ENCODE data around the gene DLG1. TPM values are rescaled to one million over a fixed set of nuclear protein-coding genes. Genes with fewer than 3 reads are reported as not detected.

Gene DLG1
- total RNA-seq, 1 donor from 2014 or later = 114 TPM

DNA sequence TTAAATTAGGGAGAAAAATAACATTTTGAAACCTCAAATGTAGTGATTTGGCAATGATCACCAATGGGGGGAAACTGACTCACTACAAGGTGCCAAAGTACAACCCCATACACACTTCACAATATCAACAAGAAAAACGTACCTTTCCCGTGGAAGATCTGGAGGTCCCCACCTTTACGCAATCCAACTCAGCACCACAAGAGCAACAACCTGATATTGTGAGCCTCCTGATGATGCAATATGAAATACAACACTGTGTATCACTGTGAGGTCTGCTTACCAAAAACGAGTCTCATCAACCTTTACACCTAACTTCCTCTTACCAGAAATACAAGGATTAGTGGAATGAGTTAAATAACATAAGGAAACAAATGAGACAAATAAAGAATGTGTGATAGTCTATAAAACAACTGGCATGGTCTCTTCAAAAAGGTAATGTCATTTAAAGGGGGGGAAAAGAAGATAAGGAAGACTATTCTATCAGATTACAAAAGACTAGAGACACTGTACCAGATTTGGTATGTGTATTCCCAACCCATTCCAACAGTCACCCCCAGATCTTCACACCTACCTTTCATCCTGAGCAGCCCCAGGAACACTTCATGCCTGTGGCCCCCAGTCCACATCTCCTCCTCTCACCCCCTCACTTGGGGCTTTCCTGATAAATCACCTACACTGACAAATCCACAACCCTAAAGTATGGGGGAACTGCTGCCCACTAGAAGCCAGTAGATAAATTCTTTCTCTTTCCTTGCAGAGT, 27.7 kb downstream of the DLG1 start:
- H3K27me3 Mint-ChIP-seq (ENCODE audit: low read depth) = no peaks in the 10 kb centered on the region
- H3K27ac Mint-ChIP-seq = no peak overlapping the region
- peaks cover 18% of the 10 kb centered on the region for H3K4me1 Mint-ChIP-seq
- TF ChIP-seq, protein P1, sequence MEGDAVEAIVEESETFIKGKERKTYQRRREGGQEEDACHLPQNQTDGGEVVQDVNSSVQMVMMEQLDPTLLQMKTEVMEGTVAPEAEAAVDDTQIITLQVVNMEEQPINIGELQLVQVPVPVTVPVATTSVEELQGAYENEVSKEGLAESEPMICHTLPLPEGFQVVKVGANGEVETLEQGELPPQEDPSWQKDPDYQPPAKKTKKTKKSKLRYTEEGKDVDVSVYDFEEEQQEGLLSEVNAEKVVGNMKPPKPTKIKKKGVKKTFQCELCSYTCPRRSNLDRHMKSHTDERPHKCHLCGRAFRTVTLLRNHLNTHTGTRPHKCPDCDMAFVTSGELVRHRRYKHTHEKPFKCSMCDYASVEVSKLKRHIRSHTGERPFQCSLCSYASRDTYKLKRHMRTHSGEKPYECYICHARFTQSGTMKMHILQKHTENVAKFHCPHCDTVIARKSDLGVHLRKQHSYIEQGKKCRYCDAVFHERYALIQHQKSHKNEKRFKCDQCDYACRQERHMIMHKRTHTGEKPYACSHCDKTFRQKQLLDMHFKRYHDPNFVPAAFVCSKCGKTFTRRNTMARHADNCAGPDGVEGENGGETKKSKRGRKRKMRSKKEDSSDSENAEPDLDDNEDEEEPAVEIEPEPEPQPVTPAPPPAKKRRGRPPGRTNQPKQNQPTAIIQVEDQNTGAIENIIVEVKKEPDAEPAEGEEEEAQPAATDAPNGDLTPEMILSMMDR (IDR thresholded peaks at IDR 0.05; ENCODE audit: unreplicated experiment) = no peak
- no peak overlapping the region for H3K4me3 Mint-ChIP-seq
- H3K36me3 Mint-ChIP-seq = peaks cover 30% of the 10 kb centered on the region
- DNase-seq (ENCODE audit: low spot score in 2 of 2, unreplicated experiment in 2 of 2) = no peak
- peaks cover 8% of the 10 kb centered on the region for H3K9me3 Mint-ChIP-seq

DNA sequence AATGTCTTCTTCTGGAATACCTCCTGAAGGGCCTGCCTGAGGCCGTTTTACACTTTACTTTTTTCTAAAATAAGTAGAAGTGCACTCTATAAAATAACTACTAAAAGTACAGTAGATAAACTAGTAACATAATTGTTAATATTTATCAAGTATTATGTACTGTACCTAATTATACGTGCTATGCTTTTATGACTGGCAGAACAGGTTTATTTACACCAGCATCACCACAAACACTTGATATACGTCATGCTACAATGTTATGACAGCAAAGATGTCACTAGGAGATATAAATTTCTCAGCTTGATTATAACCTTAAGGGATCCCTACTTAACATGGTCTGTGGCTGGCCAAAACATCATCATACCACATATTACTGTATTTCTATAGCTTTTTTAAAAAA, 29.4 kb downstream of the DLG1 start:
- Mint-ChIP-seq H3K27me3 (ENCODE audit: low read depth) (no peaks in the 10 kb centered on the region), H3K4me3 (no peak overlapping the region), H3K27ac (no peak overlapping the region), H3K4me1 (peaks cover 18% of the 10 kb centered on the region), H3K9me3 (peaks cover 3% of the 10 kb centered on the region), H3K36me3 (peaks cover 25% of the 10 kb centered on the region)
- TF ChIP-seq, protein P1 (IDR thresholded peaks at IDR 0.05; ENCODE audit: unreplicated experiment) = no peak
- DNase-seq (ENCODE audit: low spot score in 2 of 2, unreplicated experiment in 2 of 2) = no peak

DNA sequence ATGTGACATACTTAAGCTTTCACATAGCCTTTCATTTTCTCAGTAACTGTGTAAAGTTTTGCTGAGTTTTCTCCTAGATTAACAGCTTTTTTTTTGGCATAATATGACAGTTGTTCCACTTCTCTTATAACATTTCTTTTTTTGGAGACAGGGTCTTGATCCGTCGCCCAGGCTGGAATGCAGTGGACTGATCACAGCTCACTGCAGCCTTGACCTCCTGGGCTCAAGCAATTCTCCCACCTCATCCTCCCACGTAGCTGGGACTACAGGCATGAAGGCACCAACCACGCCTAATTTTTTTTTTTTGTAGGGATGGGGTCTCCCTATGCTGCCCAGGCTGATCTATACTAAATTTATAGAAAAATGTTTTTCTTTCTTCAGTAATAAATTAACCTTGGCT, 30.1 kb downstream of the DLG1 start:
- H3K27me3 Mint-ChIP-seq (ENCODE audit: low read depth) = no peaks in the 10 kb centered on the region
- no peak overlapping the region for H3K4me3 Mint-ChIP-seq
- no peaks in the 10 kb centered on the region for H3K9me3 Mint-ChIP-seq

DNA sequence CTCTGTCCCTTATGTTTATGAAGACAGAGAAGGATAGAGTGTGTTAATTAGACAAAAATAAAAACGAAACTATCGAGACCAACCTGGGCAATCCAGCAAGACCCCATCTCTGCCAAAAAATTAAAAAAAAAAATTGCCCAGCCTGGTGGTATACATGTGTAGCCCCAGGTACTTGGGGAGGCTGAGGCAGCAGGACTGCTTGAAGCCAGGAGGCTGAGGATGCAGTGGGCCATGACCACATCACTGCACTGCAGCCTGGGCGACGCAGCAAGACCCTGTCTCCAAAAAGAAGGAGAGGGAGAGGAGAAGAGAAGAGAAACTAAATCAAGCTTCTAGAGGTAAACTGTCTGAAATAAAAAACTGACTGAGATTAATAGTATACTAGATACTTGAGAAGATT, 32.1 kb downstream of the DLG1 start:
- TF ChIP-seq, protein P1 (IDR thresholded peaks at IDR 0.05; ENCODE audit: unreplicated experiment) = no peak
- no peak for DNase-seq (ENCODE audit: low spot score in 2 of 2, unreplicated experiment in 2 of 2)
- no peaks in the 10 kb centered on the region for H3K27me3 Mint-ChIP-seq (ENCODE audit: low read depth)
- H3K9me3 Mint-ChIP-seq = no peaks in the 10 kb centered on the region
- peaks cover 20% of the 10 kb centered on the region for H3K36me3 Mint-ChIP-seq
- peaks cover 15% of the 10 kb centered on the region for H3K4me1 Mint-ChIP-seq
- peak overlapping the region; percentile 32 for H3K27ac Mint-ChIP-seq
- no peak overlapping the region for H3K4me3 Mint-ChIP-seq

More for the DNA sequence above, 30.1 kb downstream of the DLG1 start:
- no peak for DNase-seq (ENCODE audit: low spot score in 2 of 2, unreplicated experiment in 2 of 2)
- TF ChIP-seq, protein P1 (IDR thresholded peaks at IDR 0.05; ENCODE audit: unreplicated experiment) = no peak
- Mint-ChIP-seq H3K36me3 (peaks cover 19% of the 10 kb centered on the region), H3K27ac (peak overlapping the region; percentile 54), H3K4me1 (peaks cover 18% of the 10 kb centered on the region)

DNA sequence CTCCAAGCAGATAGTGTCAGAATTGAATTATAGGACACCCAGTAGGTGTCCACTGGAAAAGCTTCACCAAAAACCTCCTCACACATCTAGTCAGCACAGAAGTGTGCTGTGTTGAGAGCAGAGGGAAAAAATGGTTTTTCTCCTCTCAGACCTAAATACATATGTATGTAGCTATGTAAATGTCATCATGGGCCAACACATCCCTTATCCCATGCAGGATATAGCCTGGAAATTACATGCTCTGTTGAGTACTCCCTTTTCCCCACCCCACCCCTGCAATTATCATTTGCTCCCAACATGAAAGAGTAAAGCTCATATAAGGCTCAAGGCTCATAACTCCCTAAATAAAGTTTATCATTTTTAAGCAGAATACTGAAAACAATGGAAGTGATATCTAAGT, 35.7 kb downstream of the DLG1 start:
- H3K9me3 Mint-ChIP-seq = no peaks in the 10 kb centered on the region
- TF ChIP-seq, protein P1 (IDR thresholded peaks at IDR 0.05; ENCODE audit: unreplicated experiment) = no peak
- no peak overlapping the region for H3K4me3 Mint-ChIP-seq
- no peak overlapping the region for H3K27ac Mint-ChIP-seq
- no peaks in the 10 kb centered on the region for H3K27me3 Mint-ChIP-seq (ENCODE audit: low read depth)
- H3K4me1 Mint-ChIP-seq = peaks cover 21% of the 10 kb centered on the region
- H3K36me3 Mint-ChIP-seq = peaks cover 20% of the 10 kb centered on the region
- no peak for DNase-seq (ENCODE audit: low spot score in 2 of 2, unreplicated experiment in 2 of 2)
